ENCODE data around the gene GRIK3.

DNA sequence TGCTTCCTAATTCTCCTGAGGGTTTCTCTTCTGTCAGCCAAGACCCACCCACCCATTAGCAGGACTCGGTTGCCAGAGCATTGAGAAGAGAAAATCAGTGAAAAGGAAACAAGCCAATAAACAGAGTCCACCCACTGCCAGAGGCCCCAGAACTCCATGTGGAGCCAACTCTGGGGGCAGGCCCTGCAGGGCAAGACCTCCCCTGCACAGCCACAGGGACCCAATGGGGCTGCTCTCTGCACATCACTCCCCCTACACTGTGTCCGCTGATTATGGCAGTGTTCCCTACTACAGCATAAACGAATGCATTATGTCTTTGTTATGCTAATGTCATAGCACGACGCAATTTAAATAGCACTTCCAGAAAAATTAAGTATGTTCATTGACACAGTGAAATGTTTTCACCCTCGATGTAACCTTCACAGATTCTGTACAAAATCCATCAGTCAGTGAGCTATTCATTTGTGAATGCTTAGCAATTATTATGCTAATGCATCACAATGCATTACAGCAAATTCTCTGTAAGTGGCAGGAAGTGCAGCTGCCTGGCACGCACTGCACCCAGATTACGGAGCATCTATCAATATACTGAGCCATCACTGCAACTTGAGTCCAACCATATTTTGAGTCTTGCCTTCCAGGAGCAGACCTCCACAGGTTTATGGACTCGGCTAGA lies 56.4 kb downstream of the GRIK3 start:
- TF ChIP-seq CTCF (conservative IDR thresholded peaks at IDR 0.05; ENCODE audit: low read length): no peak
- TF ChIP-seq EZH2phosphoT487 (IDR thresholded peaks at IDR 0.05; ENCODE audit: borderline replicate concordance): no peak

All from Loucy (cell line).